Measurements from ENCODE around the gene ALDH3A1. TPM values are rescaled to one million over a fixed set of nuclear protein-coding genes. Genes with fewer than 3 reads are reported as not detected.

The ALDH3A1 gene
- polyA plus RNA-seq, 3 donors = not detected

DNA sequence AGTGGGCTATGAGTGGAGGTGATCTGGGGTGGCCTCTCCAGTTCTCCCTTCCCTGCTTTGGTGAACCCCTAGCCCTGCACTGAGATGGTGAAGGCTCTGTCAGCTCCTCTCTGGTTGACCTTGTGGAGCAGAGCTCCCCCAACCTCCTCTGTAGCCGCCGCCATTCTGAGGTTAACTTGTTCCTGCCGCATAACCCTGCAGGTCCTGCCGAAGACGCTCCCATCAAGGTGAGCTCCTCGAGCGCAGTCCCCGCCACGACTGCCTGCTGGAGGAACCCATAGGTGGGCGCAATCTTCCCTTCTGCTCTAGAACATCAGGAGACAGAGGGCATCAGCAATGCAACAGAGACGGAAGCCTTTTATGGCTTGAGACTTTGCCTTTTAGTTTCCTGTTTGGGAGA lies 16.5 kb downstream of the ALDH3A1 start:
- Mint-ChIP-seq H3K4me1 (peaks cover 29% of the 10 kb centered on the region), H3K4me3 (no peak overlapping the region), H3K36me3 (no peaks in the 10 kb centered on the region), H3K27me3 (ENCODE audit: low read depth in 3 of 3) (peaks cover 0 to 3% (median 0%) of the 10 kb centered on the region in 3 donors), H3K27ac (peak overlapping the region in 1 of 7 donors; percentile 46), H3K9me3 (peaks cover 0 to 2% (median 0%) of the 10 kb centered on the region in 7 donors)
- Histone ChIP-seq H3K4me3 (replicated peaks in 1 of 3; ENCODE audit: low read depth in 2 of 3, low read length in 3 of 3) (no peak overlapping the region), H3K27me3 (ENCODE audit: control insufficient read depth in 2 of 2, insufficient read depth in 2 of 2, low read length in 2 of 2) (no peaks in the 10 kb centered on the region), H4K20me1 (ENCODE audit: insufficient read depth, low read length) (no peaks in the 10 kb centered on the region), H3K36me3 (replicated peaks in 1 of 2; ENCODE audit: control insufficient read depth in 1 of 2, insufficient read depth in 2 of 2, low read length in 2 of 2) (no peaks in the 10 kb centered on the region), H3K79me2 (ENCODE audit: insufficient read depth, low read length) (no peaks in the 10 kb centered on the region), H3K4me1 (ENCODE audit: control insufficient read depth in 1 of 2, insufficient read depth in 2 of 2, low read length in 2 of 2) (peaks cover 19% of the 10 kb centered on the region in 2 donors), H3K9ac (ENCODE audit: insufficient read depth, low read length, poor library complexity, severe bottlenecking) (no peak overlapping the region), H3K9me3 (replicated peaks in 1 of 2; ENCODE audit: control insufficient read depth in 1 of 2, insufficient read depth in 1 of 2, low read length in 2 of 2) (no peaks in the 10 kb centered on the region), H3K27ac (ENCODE audit: low read depth in 1 of 2, low read length in 2 of 2) (no peak overlapping the region), H3K4me2 (replicated peaks; ENCODE audit: extremely low read depth, low read length, poor library complexity, severe bottlenecking) (no peak overlapping the region), H2AFZ (ENCODE audit: insufficient read depth, low read depth, low read length, poor library complexity, severe bottlenecking) (peak overlapping the region; percentile 65)
- TF ChIP-seq, protein P1, sequence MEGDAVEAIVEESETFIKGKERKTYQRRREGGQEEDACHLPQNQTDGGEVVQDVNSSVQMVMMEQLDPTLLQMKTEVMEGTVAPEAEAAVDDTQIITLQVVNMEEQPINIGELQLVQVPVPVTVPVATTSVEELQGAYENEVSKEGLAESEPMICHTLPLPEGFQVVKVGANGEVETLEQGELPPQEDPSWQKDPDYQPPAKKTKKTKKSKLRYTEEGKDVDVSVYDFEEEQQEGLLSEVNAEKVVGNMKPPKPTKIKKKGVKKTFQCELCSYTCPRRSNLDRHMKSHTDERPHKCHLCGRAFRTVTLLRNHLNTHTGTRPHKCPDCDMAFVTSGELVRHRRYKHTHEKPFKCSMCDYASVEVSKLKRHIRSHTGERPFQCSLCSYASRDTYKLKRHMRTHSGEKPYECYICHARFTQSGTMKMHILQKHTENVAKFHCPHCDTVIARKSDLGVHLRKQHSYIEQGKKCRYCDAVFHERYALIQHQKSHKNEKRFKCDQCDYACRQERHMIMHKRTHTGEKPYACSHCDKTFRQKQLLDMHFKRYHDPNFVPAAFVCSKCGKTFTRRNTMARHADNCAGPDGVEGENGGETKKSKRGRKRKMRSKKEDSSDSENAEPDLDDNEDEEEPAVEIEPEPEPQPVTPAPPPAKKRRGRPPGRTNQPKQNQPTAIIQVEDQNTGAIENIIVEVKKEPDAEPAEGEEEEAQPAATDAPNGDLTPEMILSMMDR (IDR thresholded peaks at IDR 0.05) = no peak
- 90% methylated on average over 9 of the region's 11 CpGs for WGBS (ENCODE audit: insufficient coverage)
- DNase-seq = no peak
- intact Hi-C loops (cut with micrococcal nuclease) = no loop called here

DNA sequence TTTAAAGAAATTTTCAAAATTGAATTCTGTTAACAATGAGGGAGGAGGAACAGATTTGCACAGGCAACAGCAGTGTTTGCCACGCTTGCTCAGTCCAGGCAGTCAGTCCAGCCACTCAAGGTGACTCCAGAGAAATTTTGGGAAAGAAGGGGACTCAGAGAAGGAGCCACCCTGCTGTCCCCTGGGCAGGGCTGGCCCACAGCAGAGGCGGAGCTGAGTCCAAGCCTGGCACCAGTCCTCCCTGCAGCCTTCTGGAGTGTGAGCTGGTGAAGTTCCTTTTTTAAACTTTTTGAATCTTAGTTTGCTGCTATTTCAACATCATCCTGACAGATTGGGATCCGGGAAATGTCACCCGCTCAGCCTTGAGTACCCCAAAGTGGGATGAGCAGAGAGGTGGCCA lies 17.3 kb downstream of the ALDH3A1 start:
- H3K27ac Mint-ChIP-seq = peak overlapping the region; percentile 29 to 76 (median 50)
- H3K4me3 Mint-ChIP-seq = peak overlapping the region in 1 of 2 donors; percentile 64
- DNase-seq = peak in 2 of 3 donors; percentile 20 to 22
- Histone ChIP-seq H3K9ac (ENCODE audit: insufficient read depth, low read length, poor library complexity, severe bottlenecking) (no peak overlapping the region), H3K4me2 (replicated peaks; ENCODE audit: extremely low read depth, low read length, poor library complexity, severe bottlenecking) (no peak overlapping the region), H3K79me2 (ENCODE audit: insufficient read depth, low read length) (no peaks in the 10 kb centered on the region), H3K4me3 (replicated peaks in 1 of 3; ENCODE audit: low read depth in 2 of 3, low read length in 3 of 3) (no peak overlapping the region), H3K9me3 (replicated peaks in 1 of 2; ENCODE audit: control insufficient read depth in 1 of 2, insufficient read depth in 1 of 2, low read length in 2 of 2) (no peaks in the 10 kb centered on the region), H3K27ac (ENCODE audit: low read depth in 1 of 2, low read length in 2 of 2) (no peak overlapping the region), H3K4me1 (ENCODE audit: control insufficient read depth in 1 of 2, insufficient read depth in 2 of 2, low read length in 2 of 2) (peaks cover 19 to 22% of the 10 kb centered on the region in 2 donors), H2AFZ (ENCODE audit: insufficient read depth, low read depth, low read length, poor library complexity, severe bottlenecking) (peak overlapping the region; percentile 65), H4K20me1 (ENCODE audit: insufficient read depth, low read length) (no peaks in the 10 kb centered on the region), H3K27me3 (ENCODE audit: control insufficient read depth in 2 of 2, insufficient read depth in 2 of 2, low read length in 2 of 2) (no peaks in the 10 kb centered on the region), H3K36me3 (replicated peaks in 1 of 2; ENCODE audit: control insufficient read depth in 1 of 2, insufficient read depth in 2 of 2, low read length in 2 of 2) (no peaks in the 10 kb centered on the region)
- TF ChIP-seq, protein P1 (IDR thresholded peaks at IDR 0.05) = no peak
- H3K9me3 Mint-ChIP-seq = peaks cover 0 to 2% (median 0%) of the 10 kb centered on the region in 7 donors
- peaks cover 29% of the 10 kb centered on the region for H3K4me1 Mint-ChIP-seq
- no peaks in the 10 kb centered on the region for H3K27me3 Mint-ChIP-seq (ENCODE audit: low read depth in 3 of 3)
- H3K36me3 Mint-ChIP-seq = no peaks in the 10 kb centered on the region
- 31% methylated on average over 3 of the region's 4 CpGs for WGBS (ENCODE audit: insufficient coverage)
- intact Hi-C loops (cut with micrococcal nuclease) = no loop called here
